D721Med (cell line): ENCODE measurements around the gene PTGIS.

ENCODE experiments used
- DNase-seq: peaks from one replicate; pipeline ENCODE4 v3.0.0; 2011; ENCODE audit warnings: low spot score; ENCODE audit not compliant: insufficient read length
- FAIRE-seq: peaks from 2 replicates; lab custom pipeline; 2011; peaks lifted over from hg19 to GRCh38; lab: Jason Lieb, UNC
- TF ChIP-seq, protein P1 (sequence below): IDR thresholded peaks from 2 replicates; pipeline ENCODE4 v1.5.1; 2012; ENCODE audit warnings: mild to moderate bottlenecking, control low read depth; ENCODE audit not compliant: insufficient read depth; ENCODE audit errors: missing control alignments

PTGIS gene

DNA sequence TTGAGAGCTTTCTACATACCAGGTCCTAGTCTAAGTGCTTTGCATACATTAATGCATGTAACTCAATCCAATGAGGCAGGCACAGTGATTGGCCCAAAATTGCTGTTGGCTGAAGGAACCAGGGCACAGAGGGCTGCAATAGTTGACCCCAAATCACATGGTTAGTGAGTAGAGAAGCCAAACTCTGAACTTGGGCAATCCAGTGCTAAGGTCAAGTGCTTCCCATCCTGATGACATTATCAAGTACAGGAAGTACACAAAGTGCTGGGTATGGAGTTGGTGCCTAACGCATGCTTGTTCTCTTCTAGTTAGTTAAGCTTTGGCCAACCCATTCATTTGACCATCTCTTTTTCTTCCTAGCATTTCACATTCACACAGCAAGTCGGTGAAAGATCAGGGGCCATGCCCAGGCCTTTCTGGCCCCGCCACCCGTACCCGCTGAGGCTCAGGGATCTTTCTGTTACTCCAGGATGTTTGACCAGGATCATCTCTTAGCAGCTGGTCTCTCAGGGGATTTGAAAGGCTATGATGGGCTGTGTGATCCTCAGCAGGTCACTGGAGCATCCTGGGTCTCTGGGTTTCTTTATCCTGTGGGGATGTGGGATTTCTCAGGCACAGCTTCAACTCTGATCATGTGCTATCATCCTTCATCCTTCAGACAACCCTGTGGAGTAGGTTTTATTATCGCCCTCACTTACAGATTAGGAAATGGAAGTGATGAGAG is 92.5 kb downstream of the PTGIS start:
- FAIRE-seq (no peak), DNase-seq (no peak)
- TF ChIP-seq, protein P1, sequence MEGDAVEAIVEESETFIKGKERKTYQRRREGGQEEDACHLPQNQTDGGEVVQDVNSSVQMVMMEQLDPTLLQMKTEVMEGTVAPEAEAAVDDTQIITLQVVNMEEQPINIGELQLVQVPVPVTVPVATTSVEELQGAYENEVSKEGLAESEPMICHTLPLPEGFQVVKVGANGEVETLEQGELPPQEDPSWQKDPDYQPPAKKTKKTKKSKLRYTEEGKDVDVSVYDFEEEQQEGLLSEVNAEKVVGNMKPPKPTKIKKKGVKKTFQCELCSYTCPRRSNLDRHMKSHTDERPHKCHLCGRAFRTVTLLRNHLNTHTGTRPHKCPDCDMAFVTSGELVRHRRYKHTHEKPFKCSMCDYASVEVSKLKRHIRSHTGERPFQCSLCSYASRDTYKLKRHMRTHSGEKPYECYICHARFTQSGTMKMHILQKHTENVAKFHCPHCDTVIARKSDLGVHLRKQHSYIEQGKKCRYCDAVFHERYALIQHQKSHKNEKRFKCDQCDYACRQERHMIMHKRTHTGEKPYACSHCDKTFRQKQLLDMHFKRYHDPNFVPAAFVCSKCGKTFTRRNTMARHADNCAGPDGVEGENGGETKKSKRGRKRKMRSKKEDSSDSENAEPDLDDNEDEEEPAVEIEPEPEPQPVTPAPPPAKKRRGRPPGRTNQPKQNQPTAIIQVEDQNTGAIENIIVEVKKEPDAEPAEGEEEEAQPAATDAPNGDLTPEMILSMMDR: no peak

DNA sequence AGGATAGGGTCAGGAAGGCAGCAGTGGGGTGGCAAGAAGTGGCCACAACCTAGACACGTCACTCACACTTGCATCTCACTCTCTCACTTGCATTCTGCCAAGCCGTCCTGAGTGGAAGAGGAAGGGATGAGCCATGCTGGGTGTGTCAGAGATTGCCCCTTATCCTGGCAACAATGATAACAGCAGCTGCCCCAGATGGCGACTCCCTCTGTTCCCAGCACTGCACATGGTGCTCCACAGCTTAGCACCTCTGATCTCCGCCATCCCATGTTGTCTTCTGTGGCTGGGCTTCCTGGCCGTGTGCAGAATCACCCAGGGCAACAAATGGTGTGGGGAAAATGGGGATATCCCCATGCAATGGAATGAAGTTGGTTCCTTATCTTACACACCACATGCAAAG is 96.5 kb downstream of the PTGIS start:
- TF ChIP-seq, protein P1: no peak
- no peak for DNase-seq
- no peak for FAIRE-seq

DNA sequence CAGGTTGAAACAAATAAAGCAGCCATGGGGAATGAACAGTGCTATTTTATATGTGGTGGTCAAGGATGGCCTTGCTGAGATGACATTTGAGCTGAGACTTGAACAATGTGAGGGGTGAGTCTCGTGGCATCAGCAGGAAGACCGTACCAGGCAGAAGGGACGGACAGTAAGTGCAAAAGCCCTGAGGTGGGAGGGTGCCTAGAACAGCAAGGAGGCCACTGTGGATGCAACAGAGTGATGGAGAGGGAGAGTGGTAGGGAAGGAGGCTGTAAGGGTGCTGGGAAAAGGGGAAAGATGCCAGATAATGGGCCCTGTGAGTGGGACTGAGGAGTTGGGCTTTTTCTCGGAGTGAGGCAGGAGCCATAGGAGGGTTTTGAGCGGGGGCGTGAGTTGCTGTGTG is 97.0 kb downstream of the PTGIS start:
- no peak for DNase-seq
- FAIRE-seq: no peak
- TF ChIP-seq, protein P1: no peak

DNA sequence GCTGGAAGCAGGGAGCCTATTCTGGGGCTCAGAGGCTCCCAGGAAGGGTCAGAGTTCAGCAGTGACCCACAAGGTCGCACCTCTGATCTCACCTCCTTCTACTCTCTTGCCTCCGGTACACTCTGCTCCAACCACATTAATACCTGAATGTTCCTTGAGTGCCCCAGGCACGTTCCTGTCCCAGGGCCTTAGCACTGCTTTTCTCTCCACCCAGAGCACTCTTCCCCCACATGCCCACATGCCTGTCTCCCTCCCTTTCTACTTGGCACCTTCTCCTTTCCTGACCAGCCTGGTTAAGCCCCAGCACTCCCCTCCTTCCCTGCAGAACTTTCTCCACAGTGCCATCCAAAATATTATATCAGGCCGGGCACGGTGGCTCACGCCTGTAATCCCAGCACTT is 98.9 kb downstream of the PTGIS start:
- no peak for DNase-seq
- TF ChIP-seq, protein P1: no peak
- FAIRE-seq: no peak

DNA sequence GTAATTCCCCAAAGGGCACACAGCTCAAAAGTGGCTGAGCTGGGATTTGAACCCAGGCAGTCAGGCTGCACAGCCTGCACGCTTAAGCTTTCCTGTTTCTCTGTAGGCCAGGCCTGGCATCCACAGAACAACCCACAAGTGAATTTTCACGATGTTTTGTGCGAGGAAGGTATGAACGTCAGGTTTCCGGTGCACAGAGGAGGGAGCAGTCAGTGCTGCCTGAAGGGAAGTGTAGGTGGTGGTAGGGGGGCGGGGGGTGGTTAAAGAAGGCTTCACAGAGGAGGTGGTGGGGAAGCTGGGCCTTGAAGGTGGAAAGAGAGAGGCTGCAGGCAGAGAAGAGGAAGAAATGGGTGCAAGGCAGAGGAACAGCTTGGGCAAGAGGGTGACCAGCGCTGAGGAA is 99.5 kb downstream of the PTGIS start:
- TF ChIP-seq, protein P1: no peak
- FAIRE-seq (no peak), DNase-seq (no peak)

DNA sequence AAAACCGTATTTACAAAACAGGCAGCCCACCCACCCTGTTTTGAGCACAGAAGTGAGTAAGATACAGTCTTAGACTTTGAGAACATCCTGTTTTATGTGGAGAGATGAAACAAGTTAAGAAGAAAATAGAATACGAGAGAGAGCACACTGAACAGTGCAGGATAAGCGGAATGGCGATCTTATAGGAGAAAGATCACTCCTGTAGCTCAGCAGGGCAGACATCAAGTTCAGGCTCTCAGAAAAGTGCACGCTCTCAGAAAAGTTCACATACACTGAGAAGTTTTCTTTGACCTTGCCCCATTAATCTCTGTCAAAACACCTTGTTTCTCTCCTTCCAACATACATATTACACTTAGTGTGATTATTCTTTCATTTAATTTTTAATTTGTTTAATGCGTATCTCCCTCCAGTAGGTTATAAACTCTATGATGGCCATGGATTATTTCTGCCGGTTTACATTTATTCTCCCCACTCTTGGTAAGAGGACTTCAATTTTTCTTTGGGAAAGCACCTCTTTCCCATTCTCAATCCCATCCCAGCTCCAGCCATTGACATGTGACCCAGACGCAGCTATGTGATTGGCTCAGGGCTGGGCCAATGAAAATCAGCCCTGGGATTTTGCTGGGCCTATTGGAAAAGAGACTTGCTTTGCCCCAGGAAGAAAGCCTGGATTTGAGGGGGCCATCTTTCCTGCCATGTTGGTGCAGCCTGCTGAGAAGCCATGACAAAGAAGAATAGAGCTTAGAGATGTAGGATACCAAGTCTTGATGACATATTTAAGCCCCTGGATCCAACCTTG is 101.6 kb downstream of the PTGIS start:
- TF ChIP-seq, protein P1: no peak
- FAIRE-seq: no peak
- no peak for DNase-seq

DNA sequence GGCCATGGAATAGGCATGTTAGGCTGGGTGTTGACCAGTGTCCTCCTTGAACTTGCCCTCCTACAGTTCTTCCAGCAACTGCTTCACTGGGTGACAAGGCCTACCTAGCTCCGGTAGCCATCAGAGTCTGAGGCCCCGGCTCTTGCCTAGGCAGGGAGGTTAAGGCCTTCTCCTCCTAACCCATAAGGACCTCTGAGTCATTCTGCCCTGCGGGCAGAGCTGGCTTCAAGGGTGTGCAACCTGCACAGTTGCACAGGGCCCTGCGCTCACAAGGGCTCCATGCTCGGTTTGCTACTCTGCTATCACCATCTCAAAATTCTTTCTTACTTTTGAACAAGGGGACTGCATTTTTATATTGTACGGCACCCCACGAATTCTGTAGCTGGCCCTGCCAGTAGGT is 103.4 kb downstream of the PTGIS start:
- TF ChIP-seq, protein P1: no peak
- FAIRE-seq (no peak), DNase-seq (no peak)
